ENCODE measurements around the gene LMX1A. TPM values are rescaled to one million over a fixed set of nuclear protein-coding genes. Genes with fewer than 3 reads are reported as not detected.

LMX1A gene
- total and polyA plus RNA-seq, 2 donors (not counting 1 experiment from before 2014, with no cell fraction given): not detected

GRCh38 chr1:165395478-165395877 lies 39.0 kb upstream of the LMX1A start:
- H3K4me1 Mint-ChIP-seq: peaks cover 15% of the 10 kb centered on the region
- Histone ChIP-seq H3K9ac (ENCODE audit: low read length) (no peak overlapping the region), H3K36me3 (replicated peaks in 1 of 2; ENCODE audit: control extremely low read depth in 1 of 2, control insufficient read depth in 1 of 2, extremely low read depth in 1 of 2, insufficient read depth in 2 of 2, low read length in 1 of 2) (no peaks in the 10 kb centered on the region), H3K27ac (ENCODE audit: low read length in 2 of 2) (no peak overlapping the region), H3K27me3 (replicated peaks in 1 of 4; ENCODE audit: control extremely low read depth in 1 of 4, control insufficient read depth in 3 of 4, insufficient read depth in 4 of 4, low read length in 3 of 4) (peaks cover 0 to 77% (median 68%) of the 10 kb centered on the region in 4 experiments), H2AFZ (ENCODE audit: insufficient read depth, low read depth, low read length, poor library complexity, severe bottlenecking) (no peak overlapping the region), H4K20me1 (ENCODE audit: control insufficient read depth, insufficient read depth, low read length, poor library complexity, severe bottlenecking) (no peaks in the 10 kb centered on the region), H3K4me2 (replicated peaks; ENCODE audit: low read depth, low read length, poor library complexity, severe bottlenecking) (no peak overlapping the region), H3K4me1 (ENCODE audit: control insufficient read depth in 2 of 2, insufficient read depth in 2 of 2, low read length in 2 of 2) (peaks cover 20 to 29% of the 10 kb centered on the region in 2 donors), H3K79me2 (ENCODE audit: control insufficient read depth, insufficient read depth, low read length) (no peaks in the 10 kb centered on the region), H3K9me3 (ENCODE audit: control extremely low read depth in 1 of 3, control insufficient read depth in 2 of 3, insufficient read depth in 1 of 3, low read length in 2 of 3) (peaks cover 0 to 10% (median 2%) of the 10 kb centered on the region in 3 donors), H3K4me3 (ENCODE audit: control extremely low read depth in 1 of 5, extremely low read depth in 1 of 5, insufficient read depth in 1 of 5, low read depth in 2 of 5, low read length in 4 of 5) (no peak overlapping the region)
- ATAC-seq (ENCODE audit: low read depth): no peak
- TF ChIP-seq EZH2 (IDR thresholded peaks at IDR 0.05; ENCODE audit: borderline replicate concordance, insufficient read depth, low read depth, low read length, poor library complexity, severe bottlenecking) (no peak), CTCF (IDR thresholded peaks at IDR 0.05) (no peak)
- CTCF ChIA-PET: interaction anchor here (0.7 to 10.0 kb wide), 6 partner anchors 12 to 520 kb away, joined by 3 to 206 read pairs (median 4); no protein-coding TSS in a partner anchor
- intact Hi-C loops (cut with micrococcal nuclease): loop anchor here (10.0 kb wide), 1 partner anchor 769 kb away; the partner anchor contains the start of gene FAM78B
- H3K27me3 Mint-ChIP-seq: peaks cover 73% of the 10 kb centered on the region
- no peak overlapping the region for H3K4me3 Mint-ChIP-seq
- H3K9me3 Mint-ChIP-seq (ENCODE audit: insufficient read depth): no peaks in the 10 kb centered on the region
- POLR2A ChIA-PET: no interaction called here
- H3K27ac Mint-ChIP-seq: no peak overlapping the region
- no peak for DNase-seq

All from B cell (primary cell).